ENCODE data around the gene ZNF200. TPM values are rescaled to one million over a fixed set of nuclear protein-coding genes. Genes with fewer than 3 reads are reported as not detected.

Gene ZNF200
- total RNA-seq, 1 donor from 2014 or later, result 5.2 TPM

DNA sequence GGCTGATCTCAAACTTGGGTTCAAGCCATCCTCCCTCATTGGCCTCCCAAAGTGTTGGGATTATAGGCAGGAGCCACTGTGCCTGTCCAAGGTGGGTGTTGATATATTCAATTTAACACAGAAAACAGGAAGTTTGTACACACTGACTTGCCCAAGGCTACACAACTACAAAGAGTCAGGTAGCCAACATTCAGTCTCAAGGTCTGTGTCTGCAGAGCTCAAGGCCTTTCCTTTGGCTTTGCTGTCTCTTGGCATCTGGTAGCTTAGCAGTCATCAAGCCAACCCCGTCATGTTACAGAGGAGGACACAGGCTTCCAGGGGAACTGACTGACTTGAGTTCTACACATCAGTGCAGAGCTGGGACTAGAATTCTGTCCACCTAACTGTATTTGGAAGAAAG, 33.3 kb upstream of the ZNF200 start:
- TF ChIP-seq, protein P1, sequence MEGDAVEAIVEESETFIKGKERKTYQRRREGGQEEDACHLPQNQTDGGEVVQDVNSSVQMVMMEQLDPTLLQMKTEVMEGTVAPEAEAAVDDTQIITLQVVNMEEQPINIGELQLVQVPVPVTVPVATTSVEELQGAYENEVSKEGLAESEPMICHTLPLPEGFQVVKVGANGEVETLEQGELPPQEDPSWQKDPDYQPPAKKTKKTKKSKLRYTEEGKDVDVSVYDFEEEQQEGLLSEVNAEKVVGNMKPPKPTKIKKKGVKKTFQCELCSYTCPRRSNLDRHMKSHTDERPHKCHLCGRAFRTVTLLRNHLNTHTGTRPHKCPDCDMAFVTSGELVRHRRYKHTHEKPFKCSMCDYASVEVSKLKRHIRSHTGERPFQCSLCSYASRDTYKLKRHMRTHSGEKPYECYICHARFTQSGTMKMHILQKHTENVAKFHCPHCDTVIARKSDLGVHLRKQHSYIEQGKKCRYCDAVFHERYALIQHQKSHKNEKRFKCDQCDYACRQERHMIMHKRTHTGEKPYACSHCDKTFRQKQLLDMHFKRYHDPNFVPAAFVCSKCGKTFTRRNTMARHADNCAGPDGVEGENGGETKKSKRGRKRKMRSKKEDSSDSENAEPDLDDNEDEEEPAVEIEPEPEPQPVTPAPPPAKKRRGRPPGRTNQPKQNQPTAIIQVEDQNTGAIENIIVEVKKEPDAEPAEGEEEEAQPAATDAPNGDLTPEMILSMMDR (IDR thresholded peaks at IDR 0.05), result no peak
- TF ChIP-seq POLR2A (IDR thresholded peaks at IDR 0.05) (no peak), POLR2AphosphoS5 (IDR thresholded peaks at IDR 0.05; ENCODE audit: insufficient read depth in 1 of 2, low read depth in 1 of 2) (no peak)
- intact Hi-C loops (cut with DNase I), result no loop called here
- H3K36me3 ChIP-seq, result peaks cover 0 to 9% of the 10 kb centered on the region in 2 donors
- H3K9me3 ChIP-seq, result no peaks in the 10 kb centered on the region
- no peak overlapping the region for H3K27ac ChIP-seq
- peaks cover 13% of the 10 kb centered on the region for H3K4me1 ChIP-seq
- no peak overlapping the region for H3K4me3 ChIP-seq
- DNase-seq (ENCODE audit: extremely low spot score in 2 of 2), result no peak
- H3K27me3 ChIP-seq, result no peaks in the 10 kb centered on the region

DNA sequence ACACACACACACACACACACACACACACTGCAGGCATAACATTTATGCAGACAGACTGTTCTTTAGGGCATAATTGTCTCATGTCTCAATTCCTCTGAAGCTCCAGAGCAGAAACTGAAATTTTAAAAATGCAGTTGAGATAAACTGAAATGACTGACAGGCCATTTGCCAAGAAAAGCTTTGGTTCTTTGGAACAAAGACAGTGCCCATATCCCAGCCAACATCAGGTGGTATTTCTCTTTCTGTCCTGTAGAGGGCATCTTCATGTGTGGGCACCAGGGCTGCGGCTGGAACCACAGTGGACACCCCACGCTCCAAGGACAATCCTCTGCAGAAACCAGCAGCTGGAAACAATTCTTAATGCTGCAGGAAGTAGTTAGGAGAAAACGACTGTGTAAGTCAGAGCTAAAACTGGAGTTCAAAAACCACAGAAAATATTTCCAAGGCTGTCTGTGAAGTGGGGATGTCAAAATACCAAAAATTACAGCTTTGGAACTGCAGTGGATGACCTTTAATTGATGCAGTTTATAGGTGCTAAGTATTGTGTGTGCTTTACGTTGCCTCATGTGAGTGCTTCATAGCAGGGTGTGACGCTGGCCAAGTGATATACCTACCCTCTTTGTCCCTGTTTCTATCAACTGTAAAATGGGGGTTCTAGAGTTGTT, 32.0 kb upstream of the ZNF200 start:
- DNase-seq (ENCODE audit: extremely low spot score in 2 of 2), result no peak
- Histone ChIP-seq H3K36me3 (peaks cover 0 to 9% of the 10 kb centered on the region in 2 donors), H3K27me3 (no peaks in the 10 kb centered on the region), H3K4me3 (no peak overlapping the region), H3K27ac (no peak overlapping the region), H3K9me3 (no peaks in the 10 kb centered on the region), H3K4me1 (peaks cover 18% of the 10 kb centered on the region)
- TF ChIP-seq, protein P1 (IDR thresholded peaks at IDR 0.05), result no peak
- TF ChIP-seq POLR2A (IDR thresholded peaks at IDR 0.05) (no peak), POLR2AphosphoS5 (IDR thresholded peaks at IDR 0.05; ENCODE audit: insufficient read depth in 1 of 2, low read depth in 1 of 2) (no peak)
- intact Hi-C loops (cut with DNase I), result no loop called here

DNA sequence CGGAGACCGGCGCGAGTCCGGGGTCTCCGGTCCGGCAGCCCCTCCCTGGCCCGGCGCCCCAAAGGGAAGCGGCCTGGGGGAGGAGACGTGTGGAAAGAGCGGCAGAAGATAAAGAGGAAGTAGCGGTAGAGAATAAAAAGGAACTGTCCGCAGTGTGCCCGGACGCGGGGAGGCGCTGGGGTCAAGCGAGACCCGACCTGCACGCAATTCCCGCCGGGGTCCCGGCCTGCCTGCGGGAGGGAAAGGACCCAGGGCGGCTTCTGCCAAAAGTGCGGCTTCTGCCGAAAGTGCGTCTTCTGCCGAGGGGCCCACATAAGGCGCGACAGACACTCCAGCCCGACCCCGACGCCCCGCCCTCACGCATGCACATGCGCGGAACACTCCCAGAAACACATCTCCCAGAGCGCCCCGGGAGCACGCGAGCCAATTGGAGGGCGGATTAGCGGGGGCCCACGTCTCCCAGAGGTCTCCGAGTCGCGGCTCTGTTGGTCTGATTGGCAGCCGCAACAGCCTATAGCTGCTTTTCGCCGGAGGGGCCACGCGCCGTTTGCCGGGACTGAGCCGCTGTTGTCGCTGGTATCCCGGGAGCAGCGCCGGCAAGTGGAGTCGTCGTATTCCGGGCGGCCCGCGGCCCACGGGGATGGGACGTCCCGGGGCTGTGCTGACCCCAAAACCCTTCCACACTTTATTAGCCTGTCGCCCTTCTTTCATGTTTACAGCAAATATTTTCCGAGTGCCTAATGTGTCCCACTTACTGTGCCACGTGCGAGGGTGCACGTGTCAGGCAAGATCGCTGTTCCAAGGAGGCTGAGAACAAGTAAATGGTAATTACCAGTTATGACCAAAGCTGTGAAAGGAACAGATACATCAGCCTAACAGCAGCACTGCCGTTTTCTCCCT, 29.4 kb upstream of the ZNF200 start:
- Histone ChIP-seq H3K4me3 (peak overlapping the region; percentile 59 to 94), H3K27me3 (no peaks in the 10 kb centered on the region), H3K4me1 (peaks cover 18% of the 10 kb centered on the region), H3K36me3 (peaks cover 0 to 9% of the 10 kb centered on the region in 2 donors), H3K27ac (peak overlapping the region; percentile 99), H3K9me3 (no peaks in the 10 kb centered on the region)
- intact Hi-C loops (cut with DNase I), result loop anchor here (2.0 kb wide), 1 partner anchor 18 kb away; the partner anchor contains the start of gene ZNF263
- peak in 1 of 2 donors; percentile 96 for DNase-seq (ENCODE audit: extremely low spot score in 2 of 2)
- TF ChIP-seq POLR2AphosphoS5 (IDR thresholded peaks at IDR 0.05; ENCODE audit: insufficient read depth in 1 of 2, low read depth in 1 of 2) (peak; percentile 81 to 96), POLR2A (IDR thresholded peaks at IDR 0.05) (peak in 1 of 2 donors; percentile 81)
- TF ChIP-seq, protein P1 (IDR thresholded peaks at IDR 0.05), result no peak

DNA sequence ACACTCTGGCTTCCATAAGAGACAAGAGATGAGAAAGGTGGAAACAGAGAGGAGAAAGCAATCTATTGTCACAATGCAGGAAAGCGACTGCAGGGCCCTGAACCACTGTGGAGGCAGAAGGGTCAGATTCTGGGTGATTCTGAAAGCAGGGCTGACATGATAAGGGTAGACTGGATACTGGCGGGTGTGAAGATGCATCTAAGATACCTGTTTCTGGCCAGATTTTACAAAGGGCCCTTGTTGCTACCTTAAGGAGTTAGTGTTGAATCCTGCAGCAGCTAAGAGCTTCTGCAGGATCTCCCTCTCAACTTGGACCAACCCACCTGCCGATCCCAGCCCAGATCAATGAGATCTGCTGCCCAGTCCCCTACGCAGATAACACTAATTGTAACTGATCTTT, 27.6 kb upstream of the ZNF200 start:
- Histone ChIP-seq H3K4me3 (no peak overlapping the region), H3K36me3 (peaks cover 0 to 9% of the 10 kb centered on the region in 2 donors), H3K4me1 (peaks cover 18% of the 10 kb centered on the region), H3K9me3 (no peaks in the 10 kb centered on the region), H3K27ac (no peak overlapping the region), H3K27me3 (no peaks in the 10 kb centered on the region)
- no peak for DNase-seq (ENCODE audit: extremely low spot score in 2 of 2)
- intact Hi-C loops (cut with DNase I), result no loop called here
- TF ChIP-seq, protein P1 (IDR thresholded peaks at IDR 0.05), result no peak
- TF ChIP-seq POLR2AphosphoS5 (IDR thresholded peaks at IDR 0.05; ENCODE audit: insufficient read depth in 1 of 2, low read depth in 1 of 2) (no peak), POLR2A (IDR thresholded peaks at IDR 0.05) (no peak)
